ENCODE measurements around the gene SPG7. TPM values are rescaled to one million over a fixed set of nuclear protein-coding genes. Genes with fewer than 3 reads are reported as not detected.

Gene SPG7
- total RNA-seq, 1 donor from 2014 or later, result 184 TPM

DNA sequence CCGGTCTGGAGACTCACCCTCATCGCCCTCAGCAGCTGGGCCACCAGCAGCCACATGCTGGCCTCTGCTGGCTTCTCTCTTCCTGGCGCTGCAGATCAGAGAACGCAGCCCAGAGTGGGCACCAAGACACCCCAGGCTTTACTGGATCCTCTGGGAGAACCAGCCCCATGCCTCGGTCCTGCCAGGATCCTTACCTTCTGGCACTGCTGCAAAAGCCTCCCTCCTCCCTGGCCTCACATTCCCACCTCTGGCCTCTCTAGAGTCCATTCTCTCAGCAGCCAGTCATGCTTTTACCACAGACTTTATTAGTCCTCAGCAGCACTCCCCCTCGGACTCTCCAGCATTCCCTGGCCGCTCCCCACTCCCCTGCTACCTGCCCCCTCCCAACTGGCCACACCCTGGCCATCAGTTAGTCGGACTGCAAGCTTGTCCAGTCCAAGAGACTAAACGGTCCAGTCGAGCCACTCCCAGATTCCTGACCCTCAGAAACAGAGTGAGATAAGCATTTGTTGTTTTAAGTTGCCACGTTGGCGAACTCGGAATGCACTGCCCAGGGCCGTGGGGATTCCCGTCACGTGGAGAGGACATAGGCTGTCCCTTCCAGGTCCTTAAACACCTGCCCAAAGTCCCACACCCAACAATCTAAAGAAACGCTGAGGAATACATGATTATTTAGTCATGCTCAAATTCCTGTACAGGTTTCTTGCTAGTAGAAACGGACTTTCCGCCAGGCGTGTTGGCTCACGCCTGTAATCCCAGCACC is 5.9 kb upstream of the SPG7 start:
- H3K27ac Mint-ChIP-seq, result peak overlapping the region; percentile 94
- H3K4me3 Mint-ChIP-seq (ENCODE audit: low read depth), result no peak overlapping the region
- H3K27me3 Mint-ChIP-seq, result no peaks in the 10 kb centered on the region
- H3K4me1 Mint-ChIP-seq (ENCODE audit: low read depth), result peaks cover 13% of the 10 kb centered on the region
- TF ChIP-seq, protein P1, sequence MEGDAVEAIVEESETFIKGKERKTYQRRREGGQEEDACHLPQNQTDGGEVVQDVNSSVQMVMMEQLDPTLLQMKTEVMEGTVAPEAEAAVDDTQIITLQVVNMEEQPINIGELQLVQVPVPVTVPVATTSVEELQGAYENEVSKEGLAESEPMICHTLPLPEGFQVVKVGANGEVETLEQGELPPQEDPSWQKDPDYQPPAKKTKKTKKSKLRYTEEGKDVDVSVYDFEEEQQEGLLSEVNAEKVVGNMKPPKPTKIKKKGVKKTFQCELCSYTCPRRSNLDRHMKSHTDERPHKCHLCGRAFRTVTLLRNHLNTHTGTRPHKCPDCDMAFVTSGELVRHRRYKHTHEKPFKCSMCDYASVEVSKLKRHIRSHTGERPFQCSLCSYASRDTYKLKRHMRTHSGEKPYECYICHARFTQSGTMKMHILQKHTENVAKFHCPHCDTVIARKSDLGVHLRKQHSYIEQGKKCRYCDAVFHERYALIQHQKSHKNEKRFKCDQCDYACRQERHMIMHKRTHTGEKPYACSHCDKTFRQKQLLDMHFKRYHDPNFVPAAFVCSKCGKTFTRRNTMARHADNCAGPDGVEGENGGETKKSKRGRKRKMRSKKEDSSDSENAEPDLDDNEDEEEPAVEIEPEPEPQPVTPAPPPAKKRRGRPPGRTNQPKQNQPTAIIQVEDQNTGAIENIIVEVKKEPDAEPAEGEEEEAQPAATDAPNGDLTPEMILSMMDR (IDR thresholded peaks at IDR 0.05; ENCODE audit: unreplicated experiment), result no peak
- peak; percentile 26 for DNase-seq (ENCODE audit: low spot score, unreplicated experiment)
- no peaks in the 10 kb centered on the region for H3K36me3 Mint-ChIP-seq (ENCODE audit: insufficient read depth)
- H3K9me3 Mint-ChIP-seq (ENCODE audit: low read depth), result no peaks in the 10 kb centered on the region

DNA sequence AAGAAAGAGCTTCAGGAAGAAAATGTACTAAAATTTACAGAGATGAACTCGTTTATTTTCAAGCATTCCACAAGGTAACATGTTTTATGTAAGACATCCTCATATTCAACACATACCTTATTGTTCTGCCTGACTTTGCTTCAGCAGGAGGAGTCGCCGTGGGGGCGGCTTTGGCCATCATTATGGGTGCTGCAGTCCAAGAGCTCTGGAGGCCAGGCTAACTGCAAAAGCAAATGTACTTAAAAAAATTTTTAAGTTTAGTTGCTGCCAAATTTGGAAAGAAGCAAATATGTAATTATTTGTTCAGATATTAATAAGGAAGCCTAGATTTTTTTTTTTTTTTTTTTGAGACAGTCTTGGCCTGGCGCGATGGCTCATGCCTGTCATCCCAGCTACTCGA is 4.1 kb upstream of the SPG7 start:
- Mint-ChIP-seq H3K27ac (no peak overlapping the region), H3K27me3 (no peaks in the 10 kb centered on the region), H3K36me3 (ENCODE audit: insufficient read depth) (no peaks in the 10 kb centered on the region), H3K4me1 (ENCODE audit: low read depth) (peaks cover 14% of the 10 kb centered on the region), H3K9me3 (ENCODE audit: low read depth) (no peaks in the 10 kb centered on the region), H3K4me3 (ENCODE audit: low read depth) (no peak overlapping the region)
- DNase-seq (ENCODE audit: low spot score, unreplicated experiment), result no peak
- TF ChIP-seq, protein P1 (IDR thresholded peaks at IDR 0.05; ENCODE audit: unreplicated experiment), result no peak

DNA sequence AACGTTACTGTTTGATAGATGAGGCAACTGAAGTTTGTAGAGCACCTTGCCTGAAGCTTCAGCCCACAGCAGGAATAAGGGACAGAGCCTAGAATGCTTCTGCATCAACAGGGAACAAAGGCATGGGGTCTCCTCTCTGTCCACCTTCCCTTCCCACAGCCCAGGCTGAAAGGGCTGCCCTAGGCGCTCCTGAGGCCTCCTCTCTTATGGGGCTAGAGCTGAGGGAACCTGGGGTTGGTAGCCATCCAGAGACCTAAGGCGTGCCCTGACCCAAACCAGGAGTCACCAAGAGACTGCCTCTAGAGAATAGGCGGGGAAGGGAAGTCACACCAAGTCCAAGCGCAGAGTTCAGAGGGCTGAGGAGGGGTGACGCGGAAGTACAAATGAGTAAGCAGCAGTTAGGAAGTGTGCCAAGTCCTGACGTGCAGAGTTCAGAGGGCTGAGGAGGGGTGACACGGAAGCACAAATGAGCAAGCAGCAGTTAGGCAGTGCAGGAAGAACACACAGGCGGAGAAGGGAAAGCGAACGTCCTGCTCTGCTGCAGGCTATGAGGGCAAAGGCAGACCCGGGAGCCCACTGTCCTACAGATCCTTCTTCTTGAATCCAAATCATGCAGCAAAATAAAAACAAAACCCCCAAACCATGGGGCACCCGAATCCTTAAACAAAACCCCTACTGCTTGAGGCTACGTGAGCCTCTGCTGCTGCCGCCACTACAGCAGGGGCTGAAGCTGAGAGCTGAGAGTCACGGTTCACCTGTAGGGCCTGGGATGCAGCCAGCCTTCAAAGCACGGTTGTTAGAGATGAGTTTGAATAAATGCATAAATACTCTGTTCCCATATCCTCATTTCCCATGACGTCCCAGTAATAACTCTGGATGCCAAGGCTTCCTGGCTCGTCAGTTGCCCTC is 2.7 kb upstream of the SPG7 start:
- Mint-ChIP-seq H3K4me1 (ENCODE audit: low read depth) (peaks cover 15% of the 10 kb centered on the region), H3K9me3 (ENCODE audit: low read depth) (no peaks in the 10 kb centered on the region), H3K27me3 (no peaks in the 10 kb centered on the region), H3K27ac (no peak overlapping the region), H3K4me3 (ENCODE audit: low read depth) (peak overlapping the region; percentile 40), H3K36me3 (ENCODE audit: insufficient read depth) (no peaks in the 10 kb centered on the region)
- no peak for DNase-seq (ENCODE audit: low spot score, unreplicated experiment)
- TF ChIP-seq, protein P1 (IDR thresholded peaks at IDR 0.05; ENCODE audit: unreplicated experiment), result no peak

GRCh38 chr16:89506113-89506504 is 2.1 kb upstream of the SPG7 start:
- Mint-ChIP-seq H3K36me3 (ENCODE audit: insufficient read depth) (no peaks in the 10 kb centered on the region), H3K27me3 (no peaks in the 10 kb centered on the region), H3K9me3 (ENCODE audit: low read depth) (no peaks in the 10 kb centered on the region), H3K27ac (no peak overlapping the region), H3K4me1 (ENCODE audit: low read depth) (peaks cover 15% of the 10 kb centered on the region), H3K4me3 (ENCODE audit: low read depth) (peak overlapping the region; percentile 40)
- no peak for DNase-seq (ENCODE audit: low spot score, unreplicated experiment)
- TF ChIP-seq, protein P1 (IDR thresholded peaks at IDR 0.05; ENCODE audit: unreplicated experiment), result no peak

GRCh38 chr16:89506791-89507191 is 1.4 kb upstream of the SPG7 start:
- no peaks in the 10 kb centered on the region for H3K9me3 Mint-ChIP-seq (ENCODE audit: low read depth)
- H3K27me3 Mint-ChIP-seq, result no peaks in the 10 kb centered on the region
- no peak overlapping the region for H3K27ac Mint-ChIP-seq
- TF ChIP-seq, protein P1 (IDR thresholded peaks at IDR 0.05; ENCODE audit: unreplicated experiment), result no peak
- peaks cover 15% of the 10 kb centered on the region for H3K4me1 Mint-ChIP-seq (ENCODE audit: low read depth)
- H3K4me3 Mint-ChIP-seq (ENCODE audit: low read depth), result peak overlapping the region; percentile 67
- no peak for DNase-seq (ENCODE audit: low spot score, unreplicated experiment)
- H3K36me3 Mint-ChIP-seq (ENCODE audit: insufficient read depth), result no peaks in the 10 kb centered on the region
